SK-N-SH treated with all-trans-retinoic acid at 6 μM for 48 hours (cell line): ENCODE measurements around the gene RINL.

Experiments used
- ATAC-seq: fragments of 200-7000 bp; cut with Tn5 transposase; 3 replicates; pipeline ENCODE4 v1.9.1; 2020; ENCODE audit warnings: mild to moderate bottlenecking, moderate library complexity
- ARNTL ChIP-seq: fragments of 450-650 bp; formaldehyde crosslinking; IDR thresholded peaks from 2 replicates; pipeline ENCODE4 v1.5.0; 2020; ENCODE audit warnings: low read depth, mild to moderate bottlenecking, moderate library complexity, borderline replicate concordance
- BACH2 ChIP-seq: fragments of 250-450 bp; sonication (Bioruptor Pico); IDR thresholded peaks from 2 replicates; pipeline ENCODE4 v1.9.0; 2021; ENCODE audit warnings: mild to moderate bottlenecking, borderline replicate concordance
- CSDC2 ChIP-seq: fragments of 250-450 bp; sonication (Bioruptor Pico); IDR thresholded peaks from 2 replicates; pipeline ENCODE4 v1.5.0; 2020; ENCODE audit warnings: mild to moderate bottlenecking, moderate library complexity
- ESRRG ChIP-seq: fragments of 250-450 bp; sonication (Bioruptor Pico); IDR thresholded peaks from 2 replicates; pipeline ENCODE4 v1.6.1; 2021; ENCODE audit warnings: mild to moderate bottlenecking
- GLIS3 ChIP-seq: fragments of 250-450 bp; sonication (Bioruptor Pico); IDR thresholded peaks from 2 replicates; pipeline ENCODE4 v1.5.0; 2020; ENCODE audit warnings: mild to moderate bottlenecking, moderate library complexity
- ISL1 ChIP-seq: fragments of 250-450 bp; sonication (Bioruptor Pico); IDR thresholded peaks from 2 replicates; pipeline ENCODE4 v2.1.2; 2022; ENCODE audit warnings: mild to moderate bottlenecking, moderate library complexity
- OSR1 ChIP-seq: fragments of 250-450 bp; sonication (Bioruptor Pico); IDR thresholded peaks from 2 replicates; pipeline ENCODE4 v1.8.0; 2022; ENCODE audit warnings: moderate library complexity, mild to moderate bottlenecking, inconsistent platforms
- PATZ1 ChIP-seq: fragments of 250-450 bp; sonication (Bioruptor Pico); IDR thresholded peaks from 2 replicates; pipeline ENCODE4 v1.8.0; 2020; ENCODE audit warnings: mild to moderate bottlenecking, moderate library complexity, borderline replicate concordance
- PPARA ChIP-seq: fragments of 250-450 bp; sonication (Bioruptor Pico); IDR thresholded peaks from 2 replicates; pipeline ENCODE4 v1.5.0; 2020; ENCODE audit warnings: mild to moderate bottlenecking, borderline replicate concordance
- SNAI2 ChIP-seq: fragments of 250-450 bp; sonication (Bioruptor Pico); IDR thresholded peaks from 2 replicates; pipeline ENCODE4 v1.5.0; 2020; ENCODE audit warnings: mild to moderate bottlenecking, moderate library complexity
- TCF4 ChIP-seq: fragments of 250-450 bp; sonication (Bioruptor Pico); IDR thresholded peaks from 2 replicates; pipeline ENCODE4 v1.8.0; 2021; ENCODE audit warnings: mild to moderate bottlenecking, moderate library complexity, borderline replicate concordance
- TOX ChIP-seq: fragments of 250-450 bp; sonication (Bioruptor Pico); IDR thresholded peaks from 2 replicates; pipeline ENCODE4 v1.8.0; 2021; ENCODE audit warnings: mild to moderate bottlenecking, moderate library complexity, borderline replicate concordance
- ZC3H10 ChIP-seq: fragments of 250-450 bp; sonication (Bioruptor Pico); IDR thresholded peaks from 2 replicates; pipeline ENCODE4 v1.5.1; 2021; ENCODE audit warnings: mild to moderate bottlenecking, moderate library complexity
- ZFP3 ChIP-seq: fragments of 250-450 bp; sonication (Bioruptor Pico); IDR thresholded peaks from 2 replicates; pipeline ENCODE4 v1.5.0; 2020; ENCODE audit warnings: mild to moderate bottlenecking, moderate library complexity
- ZFP30 ChIP-seq: fragments of 450-650 bp; formaldehyde crosslinking; IDR thresholded peaks from 2 replicates; pipeline ENCODE4 v1.5.0; 2022; ENCODE audit warnings: mild to moderate bottlenecking, moderate library complexity
- ZNF565 ChIP-seq: fragments of 450-650 bp; formaldehyde crosslinking; conservative IDR thresholded peaks from 2 replicates; pipeline ENCODE4 v1.5.0; 2020; ENCODE audit warnings: low read depth, mild to moderate bottlenecking, moderate library complexity
- ZNF70 ChIP-seq: fragments of 450-650 bp; formaldehyde crosslinking; IDR thresholded peaks from 2 replicates; pipeline ENCODE4 v1.5.0; 2020; ENCODE audit warnings: mild to moderate bottlenecking, moderate library complexity
- ZNF8 ChIP-seq: fragments of 450-650 bp; formaldehyde crosslinking; IDR thresholded peaks from 2 replicates; pipeline ENCODE4 v1.5.0; 2020; ENCODE audit warnings: mild to moderate bottlenecking, moderate library complexity
- TF ChIP-seq, protein P1 (sequence below): fragments of 250-450 bp; sonication (Bioruptor Pico); IDR thresholded peaks from 2 replicates; pipeline ENCODE4 v1.5.0; 2020; ENCODE audit warnings: mild to moderate bottlenecking, moderate library complexity
- TF ChIP-seq, protein P2 (sequence below): fragments of 250-450 bp; sonication (Bioruptor Pico); IDR thresholded peaks from 2 replicates; pipeline ENCODE4 v1.5.1; 2020; ENCODE audit warnings: low read depth, mild to moderate bottlenecking, moderate library complexity

RINL gene

DNA sequence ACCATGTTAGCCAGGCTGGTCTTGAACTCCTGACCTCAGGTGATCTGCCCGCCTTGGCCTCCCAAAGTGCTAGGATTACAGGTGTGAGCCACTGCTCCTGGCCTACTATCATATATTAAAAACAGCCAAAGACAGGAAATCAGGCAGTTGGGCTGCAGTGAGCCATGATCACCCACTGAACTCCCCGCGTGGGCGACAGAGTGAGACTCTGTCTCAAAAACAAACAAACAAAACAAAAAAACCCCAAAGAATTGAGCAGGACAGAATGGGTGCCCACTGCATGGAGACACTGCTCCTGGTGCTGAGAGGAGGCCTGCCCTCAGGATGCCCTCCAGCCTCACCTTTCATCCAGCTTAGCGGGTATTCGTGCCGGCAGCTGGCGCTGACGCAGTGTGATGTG, 5.2 kb upstream of the RINL start:
- TF ChIP-seq ESRRG (CRISPR knock-in tag) (no peak), OSR1 (CRISPR knock-in tag) (no peak), ZNF8 (no peak), ZC3H10 (no peak)
- no peak for ATAC-seq

GRCh38 chr19:38880882-38881609, 3.0 kb upstream of the RINL start:
- TF ChIP-seq SNAI2 (CRISPR knock-in tag) (no peak), BACH2 (CRISPR knock-in tag) (no peak), ARNTL (CRISPR knock-in tag) (no peak), ZNF8 (no peak), TOX (CRISPR knock-in tag) (no peak), ISL1 (CRISPR knock-in tag) (no peak), ZNF70 (no peak), PATZ1 (CRISPR knock-in tag) (no peak), OSR1 (CRISPR knock-in tag) (no peak)
- TF ChIP-seq, protein P1, sequence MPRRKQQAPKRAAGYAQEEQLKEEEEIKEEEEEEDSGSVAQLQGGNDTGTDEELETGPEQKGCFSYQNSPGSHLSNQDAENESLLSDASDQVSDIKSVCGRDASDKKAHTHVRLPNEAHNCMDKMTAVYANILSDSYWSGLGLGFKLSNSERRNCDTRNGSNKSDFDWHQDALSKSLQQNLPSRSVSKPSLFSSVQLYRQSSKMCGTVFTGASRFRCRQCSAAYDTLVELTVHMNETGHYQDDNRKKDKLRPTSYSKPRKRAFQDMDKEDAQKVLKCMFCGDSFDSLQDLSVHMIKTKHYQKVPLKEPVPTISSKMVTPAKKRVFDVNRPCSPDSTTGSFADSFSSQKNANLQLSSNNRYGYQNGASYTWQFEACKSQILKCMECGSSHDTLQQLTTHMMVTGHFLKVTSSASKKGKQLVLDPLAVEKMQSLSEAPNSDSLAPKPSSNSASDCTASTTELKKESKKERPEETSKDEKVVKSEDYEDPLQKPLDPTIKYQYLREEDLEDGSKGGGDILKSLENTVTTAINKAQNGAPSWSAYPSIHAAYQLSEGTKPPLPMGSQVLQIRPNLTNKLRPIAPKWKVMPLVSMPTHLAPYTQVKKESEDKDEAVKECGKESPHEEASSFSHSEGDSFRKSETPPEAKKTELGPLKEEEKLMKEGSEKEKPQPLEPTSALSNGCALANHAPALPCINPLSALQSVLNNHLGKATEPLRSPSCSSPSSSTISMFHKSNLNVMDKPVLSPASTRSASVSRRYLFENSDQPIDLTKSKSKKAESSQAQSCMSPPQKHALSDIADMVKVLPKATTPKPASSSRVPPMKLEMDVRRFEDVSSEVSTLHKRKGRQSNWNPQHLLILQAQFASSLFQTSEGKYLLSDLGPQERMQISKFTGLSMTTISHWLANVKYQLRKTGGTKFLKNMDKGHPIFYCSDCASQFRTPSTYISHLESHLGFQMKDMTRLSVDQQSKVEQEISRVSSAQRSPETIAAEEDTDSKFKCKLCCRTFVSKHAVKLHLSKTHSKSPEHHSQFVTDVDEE (CRISPR knock-in tag): no peak
- no peak for ATAC-seq

DNA sequence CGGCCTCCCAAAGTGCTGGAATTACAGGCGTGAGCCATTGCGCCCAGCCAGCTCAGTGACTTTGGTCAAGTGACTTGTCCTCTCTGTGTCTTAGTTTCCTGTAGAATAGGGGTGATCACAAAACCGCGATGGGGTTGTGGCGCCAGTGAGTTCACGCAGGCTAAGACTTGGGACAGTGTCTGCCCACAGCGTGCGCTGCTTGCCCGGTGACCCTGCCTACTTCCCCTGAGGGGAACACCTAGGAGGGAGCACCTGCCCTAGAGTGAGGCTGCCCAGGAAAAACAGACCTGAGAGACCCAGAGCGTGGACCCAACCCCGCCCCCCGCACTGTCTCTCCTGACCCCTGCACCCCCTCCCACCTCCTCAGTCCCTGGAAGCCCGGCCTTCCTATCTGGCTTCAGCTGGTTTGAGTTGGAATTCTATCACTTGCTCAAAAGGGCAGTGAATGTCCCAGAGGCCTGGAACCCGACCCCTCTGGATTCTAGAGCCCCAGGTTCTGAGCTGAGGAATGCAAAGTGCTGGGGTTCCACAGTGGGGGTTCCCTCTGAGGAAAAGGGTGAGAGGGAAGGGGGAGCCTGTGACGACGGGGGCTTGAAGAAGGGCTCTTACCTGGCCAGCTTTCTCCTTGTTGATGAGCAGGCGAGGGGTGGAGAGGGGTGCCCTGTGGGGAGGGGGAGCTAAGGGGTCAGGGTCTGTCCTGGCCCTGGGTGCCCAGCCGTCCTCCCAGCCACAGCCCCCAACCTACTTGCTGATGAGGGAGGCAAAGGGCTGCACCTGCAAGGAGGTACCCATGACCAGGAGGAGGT, 2.2 kb upstream of the RINL start:
- TF ChIP-seq ZFP3 (CRISPR knock-in tag): no peak
- TF ChIP-seq, protein P1 (CRISPR knock-in tag): no peak
- TF ChIP-seq GLIS3: no peak
- no peak for TF ChIP-seq PPARA (CRISPR knock-in tag)
- no peak for TF ChIP-seq ZC3H10
- TF ChIP-seq ISL1 (CRISPR knock-in tag): no peak
- no peak for TF ChIP-seq ARNTL (CRISPR knock-in tag)
- TF ChIP-seq ZNF565 (CRISPR knock-in tag): no peak
- no peak for TF ChIP-seq TCF4
- TF ChIP-seq, all 23 proteins: peak for 0
- no peak for ATAC-seq

GRCh38 chr19:38879400-38879751, 1.3 kb upstream of the RINL start:
- ATAC-seq: no peak
- TF ChIP-seq BACH2 (CRISPR knock-in tag) (no peak), ISL1 (CRISPR knock-in tag) (no peak), ESRRG (CRISPR knock-in tag) (no peak), CSDC2 (no peak), ZNF565 (CRISPR knock-in tag) (no peak), ZFP30 (CRISPR knock-in tag) (no peak), TCF4 (no peak), OSR1 (CRISPR knock-in tag) (no peak), TOX (CRISPR knock-in tag) (no peak), PPARA (CRISPR knock-in tag) (no peak), ZFP3 (CRISPR knock-in tag) (no peak)
- TF ChIP-seq, protein P1 (CRISPR knock-in tag): no peak
- TF ChIP-seq, protein P2, sequence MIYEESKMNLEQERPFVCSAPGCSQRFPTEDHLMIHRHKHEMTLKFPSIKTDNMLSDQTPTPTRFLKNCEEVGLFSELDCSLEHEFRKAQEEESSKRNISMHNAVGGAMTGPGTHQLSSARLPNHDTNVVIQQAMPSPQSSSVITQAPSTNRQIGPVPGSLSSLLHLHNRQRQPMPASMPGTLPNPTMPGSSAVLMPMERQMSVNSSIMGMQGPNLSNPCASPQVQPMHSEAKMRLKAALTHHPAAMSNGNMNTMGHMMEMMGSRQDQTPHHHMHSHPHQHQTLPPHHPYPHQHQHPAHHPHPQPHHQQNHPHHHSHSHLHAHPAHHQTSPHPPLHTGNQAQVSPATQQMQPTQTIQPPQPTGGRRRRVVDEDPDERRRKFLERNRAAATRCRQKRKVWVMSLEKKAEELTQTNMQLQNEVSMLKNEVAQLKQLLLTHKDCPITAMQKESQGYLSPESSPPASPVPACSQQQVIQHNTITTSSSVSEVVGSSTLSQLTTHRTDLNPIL (CRISPR knock-in tag): no peak
